Measurements from ENCODE around the gene CABCOCO1.

Gene CABCOCO1

DNA sequence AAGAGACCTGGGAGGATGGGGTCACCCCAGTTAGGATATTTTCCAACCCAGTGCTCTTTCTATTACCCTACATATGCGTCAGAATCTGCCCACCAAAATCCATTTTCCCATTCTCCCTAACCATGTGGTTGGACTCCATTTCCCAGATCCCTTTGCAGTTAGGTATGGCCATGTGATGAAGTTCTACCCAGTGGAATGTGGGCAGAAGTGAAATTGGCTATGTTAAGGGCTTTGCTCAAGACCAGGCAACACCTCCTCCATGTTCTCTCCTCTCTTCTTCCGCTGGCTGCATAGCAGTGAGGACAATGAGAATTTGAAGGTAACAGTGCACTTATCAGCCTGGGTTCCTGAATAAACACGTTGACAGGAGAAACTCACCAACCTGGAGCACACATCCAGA, 111.3 kb downstream of the CABCOCO1 start:
- no peak overlapping the region for H3K4me3 ChIP-seq (ENCODE audit: low read length)
- no peak for DNase-seq (ENCODE audit: low read depth, low spot score)

DNA sequence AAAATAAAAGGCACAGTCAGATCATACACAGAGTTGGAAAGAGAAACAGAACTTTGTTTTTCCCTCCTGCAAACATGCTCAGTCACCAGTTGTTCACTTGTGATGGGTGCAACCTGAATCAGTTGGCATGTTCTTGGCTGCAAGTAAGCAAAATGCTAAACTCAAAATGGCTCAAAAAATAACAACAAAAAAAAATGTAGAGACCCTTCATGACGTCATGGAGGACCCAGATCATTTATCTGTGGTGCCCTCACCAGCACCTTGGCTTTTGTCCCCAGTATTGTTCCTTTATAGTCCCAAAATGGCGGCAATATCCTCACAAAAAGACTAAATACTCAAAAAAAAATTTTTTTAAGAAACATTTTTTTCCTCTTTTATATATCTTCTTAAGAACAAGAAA, 112.4 kb downstream of the CABCOCO1 start:
- DNase-seq (ENCODE audit: low read depth, low spot score): no peak
- H3K4me3 ChIP-seq (ENCODE audit: low read length): no peak overlapping the region

DNA sequence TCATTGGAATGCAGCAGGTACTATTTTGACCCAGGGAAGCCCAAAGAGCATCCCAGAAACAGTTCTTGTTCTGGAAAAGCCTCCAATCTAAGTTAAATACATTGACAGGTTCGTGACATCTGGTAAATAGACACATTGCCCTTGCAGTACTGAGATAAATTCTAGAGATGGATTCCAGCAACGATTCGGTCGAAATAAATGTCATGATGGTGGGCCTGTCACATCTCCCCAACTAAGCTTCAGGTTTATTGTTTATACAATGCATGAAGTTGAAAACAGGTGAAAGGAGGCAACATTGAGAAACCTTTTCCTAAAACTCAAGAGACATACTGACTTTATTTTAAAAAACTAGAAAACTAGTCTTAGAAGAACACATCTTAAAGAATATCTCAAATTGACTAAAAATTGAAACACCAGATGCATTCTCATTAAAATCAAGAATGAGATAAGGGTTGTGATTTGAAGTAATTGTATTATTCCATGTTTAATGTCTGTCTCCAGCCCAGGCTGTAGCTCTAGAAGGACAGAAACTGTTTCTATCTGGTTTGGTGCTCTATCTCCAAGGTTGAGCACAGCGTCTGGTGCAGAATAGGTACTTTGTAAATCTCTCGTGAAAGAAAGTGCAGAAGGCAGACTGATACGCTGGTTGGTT, 114.0 kb downstream of the CABCOCO1 start:
- no peak overlapping the region for H3K4me3 ChIP-seq (ENCODE audit: low read length)
- no peak for DNase-seq (ENCODE audit: low read depth, low spot score)

DNA sequence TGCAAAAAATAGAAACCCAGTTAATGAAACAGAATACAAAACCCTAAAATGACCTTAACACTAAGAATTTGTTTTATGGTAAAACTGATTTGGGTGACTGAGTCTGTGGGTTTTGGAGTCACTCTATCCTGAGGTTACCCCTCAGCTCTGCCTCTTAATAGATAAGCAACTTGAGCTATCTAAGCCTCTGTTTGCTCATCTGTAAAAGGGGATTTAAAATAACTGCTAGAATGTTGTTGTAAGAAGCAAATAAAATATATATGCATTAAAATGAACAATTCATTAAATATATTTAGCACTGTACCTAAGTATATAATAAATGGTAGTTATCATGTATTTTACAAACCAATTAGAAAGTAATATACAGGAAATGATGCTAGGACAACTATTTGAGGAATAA, 115.4 kb downstream of the CABCOCO1 start:
- no peak overlapping the region for H3K4me3 ChIP-seq (ENCODE audit: low read length)
- DNase-seq (ENCODE audit: low read depth, low spot score): peak; percentile 80

DNA sequence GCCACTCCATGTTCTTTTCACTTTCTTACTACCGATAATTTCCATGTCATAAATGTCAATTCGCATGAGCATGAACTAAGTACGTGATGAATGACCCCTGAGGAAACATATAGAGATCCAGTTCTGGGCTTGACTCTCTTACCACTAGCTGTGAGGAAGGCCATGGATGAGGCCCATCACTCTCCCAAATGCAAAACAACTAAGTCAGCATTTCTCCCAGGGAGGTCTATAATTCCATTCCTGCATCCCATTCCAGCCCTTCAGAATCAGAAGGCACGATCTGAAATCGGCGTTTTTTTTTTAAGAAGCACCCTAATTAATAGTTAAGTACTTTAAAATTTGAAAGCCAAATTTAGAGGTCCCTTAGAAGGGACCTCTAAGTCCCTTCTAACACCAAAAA, 116.5 kb downstream of the CABCOCO1 start:
- H3K4me3 ChIP-seq (ENCODE audit: low read length): peak overlapping the region; percentile 22

DNA sequence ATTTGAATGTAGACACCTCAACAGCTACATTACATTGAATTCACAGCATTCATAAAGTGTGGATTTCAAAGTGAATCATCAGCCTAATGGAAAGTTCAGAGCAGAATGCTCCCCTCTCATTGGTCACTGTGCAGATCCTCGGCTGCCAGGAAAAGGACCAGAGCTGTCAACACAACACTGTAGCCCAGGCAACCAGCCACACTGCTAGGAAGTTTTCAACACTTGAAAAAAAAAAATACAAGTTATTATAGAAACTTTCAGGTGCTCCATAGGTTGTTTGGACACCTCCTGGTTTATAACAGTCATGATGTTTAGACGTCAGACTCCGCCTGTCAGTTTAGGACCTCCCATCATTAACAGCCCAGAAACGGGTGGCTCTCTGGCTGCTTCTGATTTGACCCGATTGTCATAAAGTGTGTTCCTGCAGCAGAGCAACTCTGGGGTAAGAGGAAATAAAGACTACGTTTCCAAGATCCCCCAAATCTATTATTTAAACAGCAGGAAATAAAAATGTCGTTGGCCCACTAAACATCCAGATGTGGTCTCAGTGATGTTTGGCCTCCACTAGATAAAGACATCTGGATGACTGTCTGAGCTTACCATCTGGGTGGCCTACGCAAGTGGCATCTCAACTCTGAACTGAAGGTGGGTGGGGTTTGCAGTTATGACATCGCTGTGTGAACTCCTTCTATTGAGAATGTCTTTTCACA, 117.4 kb downstream of the CABCOCO1 start:
- peak overlapping the region; percentile 22 for H3K4me3 ChIP-seq (ENCODE audit: low read length)
- DNase-seq (ENCODE audit: low read depth, low spot score): peak; percentile 98

More for the DNA sequence above, 116.5 kb downstream of the CABCOCO1 start:
- no peak for DNase-seq (ENCODE audit: low read depth, low spot score)

DNA sequence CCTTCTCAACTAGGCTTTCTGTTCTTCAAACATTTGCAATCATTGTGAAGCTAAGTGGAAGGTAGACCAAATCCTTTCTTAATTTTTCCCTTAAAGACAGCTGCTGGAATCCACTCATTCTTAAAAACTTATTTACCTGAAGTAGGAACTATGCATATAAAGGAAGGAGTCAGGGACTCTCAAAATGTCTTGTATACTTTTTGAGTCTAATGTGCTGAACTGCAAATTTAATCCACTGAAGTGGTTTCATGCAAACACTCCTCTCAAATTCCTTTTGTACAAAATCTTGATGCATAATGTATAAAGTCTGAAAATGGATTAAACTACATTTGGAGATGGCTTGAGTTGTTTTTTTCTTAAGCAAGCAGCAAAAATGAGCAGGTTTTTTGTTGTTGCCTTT, 118.0 kb downstream of the CABCOCO1 start:
- H3K4me3 ChIP-seq (ENCODE audit: low read length): no peak overlapping the region; the same call in 1 of the 2 replicates
- no peak for DNase-seq (ENCODE audit: low read depth, low spot score)

DNA sequence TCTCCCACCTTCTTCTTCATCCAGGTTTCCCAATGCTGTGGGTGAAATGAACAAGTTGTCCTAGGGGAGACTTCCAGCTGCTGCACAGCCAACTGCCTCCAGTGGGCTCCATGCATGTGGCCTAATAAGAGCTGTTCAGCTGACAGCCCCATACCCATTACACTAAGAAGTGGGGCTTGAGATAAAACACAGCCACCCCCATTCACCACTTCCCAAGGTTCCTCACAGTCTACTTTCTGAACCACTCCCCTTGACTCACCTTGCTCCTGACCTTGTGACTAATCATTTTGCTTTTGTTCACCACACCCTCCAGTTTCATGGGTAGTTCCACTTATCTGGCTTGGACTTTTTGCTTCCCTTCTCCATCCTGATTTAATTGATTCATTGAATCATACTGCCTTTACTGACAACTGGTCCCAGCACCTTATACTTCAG, 119.3 kb downstream of the CABCOCO1 start:
- no peak overlapping the region for H3K4me3 ChIP-seq (ENCODE audit: low read length)
- peak; percentile 40 for DNase-seq (ENCODE audit: low read depth, low spot score)

DNA sequence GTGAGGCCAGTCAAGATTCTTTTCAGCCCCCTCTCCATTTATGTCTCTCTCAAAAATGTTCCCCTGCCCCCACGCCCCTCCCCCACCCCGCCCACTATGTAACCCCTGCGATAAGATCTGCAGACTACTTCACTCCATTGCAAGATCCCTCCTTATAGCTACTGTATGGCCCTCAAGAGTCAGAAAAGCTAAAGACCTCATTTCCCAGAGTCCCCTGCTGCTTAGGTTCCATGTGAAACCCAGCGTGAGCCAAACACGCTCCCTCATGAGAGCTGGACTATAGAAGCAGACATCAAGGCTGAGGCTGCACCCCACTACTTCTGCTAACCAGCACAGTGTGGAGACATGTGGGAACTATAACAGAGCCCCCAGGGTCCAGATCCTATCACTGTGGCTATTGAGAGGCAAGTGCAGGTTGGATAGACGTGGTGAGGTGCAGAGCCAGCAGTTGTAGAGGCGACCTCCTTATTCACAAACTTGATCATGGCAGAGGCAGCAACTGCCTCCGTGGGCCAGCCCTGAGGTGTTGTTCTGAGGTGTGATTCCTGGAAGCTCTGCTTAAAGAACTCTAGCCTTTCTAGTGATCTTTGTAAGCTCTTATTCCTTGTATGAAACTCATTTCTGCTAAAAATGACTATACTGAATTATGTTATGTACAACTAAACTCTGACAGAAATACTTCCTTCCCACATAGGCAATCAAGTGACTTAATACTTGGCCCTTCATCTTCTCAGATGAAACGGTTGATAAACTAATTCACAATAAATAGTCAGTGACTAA, 121.8 kb downstream of the CABCOCO1 start:
- no peak overlapping the region for H3K4me3 ChIP-seq (ENCODE audit: low read length)
- DNase-seq (ENCODE audit: low read depth, low spot score): no peak

DNA sequence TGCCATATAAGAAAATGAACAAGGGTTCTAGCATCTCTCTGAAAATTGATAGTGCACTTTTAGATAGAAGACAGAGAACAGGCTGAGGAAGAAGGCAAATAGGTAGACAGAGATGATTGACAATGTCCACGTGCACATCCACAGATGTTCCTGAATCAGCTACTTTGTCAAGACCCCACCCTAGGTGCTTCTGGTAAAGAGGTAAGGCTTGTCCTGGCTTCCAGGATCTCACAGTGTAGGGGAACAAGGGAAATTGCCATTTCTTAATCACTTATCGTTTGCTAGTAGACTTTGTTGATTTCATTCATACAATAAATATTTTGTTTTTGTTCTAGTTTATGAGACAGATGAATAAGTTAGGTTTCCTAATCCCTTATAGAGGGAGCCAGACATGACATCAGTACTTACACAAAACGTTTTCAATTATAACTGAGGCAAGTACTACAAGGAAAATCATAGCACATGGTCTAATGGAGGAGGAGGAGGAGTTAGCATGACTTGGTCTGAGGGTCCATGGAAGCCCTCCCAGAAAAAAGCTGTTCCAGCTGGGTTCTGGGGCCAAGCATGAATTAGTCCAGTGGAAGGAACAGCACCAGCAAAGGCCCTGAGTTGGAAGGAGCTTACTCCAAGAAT, 122.9 kb downstream of the CABCOCO1 start:
- H3K4me3 ChIP-seq (ENCODE audit: low read length): no peak overlapping the region
- DNase-seq (ENCODE audit: low read depth, low spot score): no peak

DNA sequence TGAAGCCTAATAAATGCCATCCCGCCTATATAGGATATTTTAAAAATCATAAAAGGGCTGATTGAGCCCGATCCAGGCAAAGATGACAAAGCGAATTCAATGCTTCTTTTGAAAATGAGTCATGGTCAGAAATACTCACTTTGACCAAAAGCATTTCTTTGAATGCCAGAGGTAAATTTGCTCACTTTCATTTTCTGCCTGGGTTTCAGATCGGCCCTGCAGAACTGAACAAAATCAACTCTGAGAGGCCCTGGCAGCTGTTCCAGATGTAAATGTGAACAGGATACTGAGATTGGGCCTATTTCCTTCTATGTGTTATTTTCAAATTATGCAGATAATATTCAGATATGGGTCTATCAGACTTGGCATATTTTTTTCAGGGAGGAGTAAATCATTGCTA, 124.0 kb downstream of the CABCOCO1 start:
- no peak overlapping the region for H3K4me3 ChIP-seq (ENCODE audit: low read length)
- no peak for DNase-seq (ENCODE audit: low read depth, low spot score)

DNA sequence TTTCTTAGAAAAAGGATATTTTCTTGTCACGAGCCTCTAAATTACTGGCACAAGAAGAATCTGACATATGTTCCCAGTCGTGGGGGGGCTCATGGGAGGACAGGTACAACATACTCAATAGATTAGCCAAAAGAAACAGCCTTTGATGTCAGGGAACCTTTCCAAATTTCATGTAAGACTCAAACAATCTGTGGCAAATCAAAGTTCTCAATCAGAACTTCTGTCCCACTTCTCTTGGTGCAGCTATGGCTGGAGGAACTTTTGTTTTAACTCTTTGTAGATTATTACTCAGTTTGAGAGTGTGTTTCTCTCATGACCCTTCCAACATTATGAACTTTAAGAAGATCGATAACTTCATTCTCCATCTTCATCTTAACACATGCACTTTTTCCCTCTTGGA, 124.4 kb downstream of the CABCOCO1 start:
- H3K4me3 ChIP-seq (ENCODE audit: low read length): no peak overlapping the region
- DNase-seq (ENCODE audit: low read depth, low spot score): no peak

DNA sequence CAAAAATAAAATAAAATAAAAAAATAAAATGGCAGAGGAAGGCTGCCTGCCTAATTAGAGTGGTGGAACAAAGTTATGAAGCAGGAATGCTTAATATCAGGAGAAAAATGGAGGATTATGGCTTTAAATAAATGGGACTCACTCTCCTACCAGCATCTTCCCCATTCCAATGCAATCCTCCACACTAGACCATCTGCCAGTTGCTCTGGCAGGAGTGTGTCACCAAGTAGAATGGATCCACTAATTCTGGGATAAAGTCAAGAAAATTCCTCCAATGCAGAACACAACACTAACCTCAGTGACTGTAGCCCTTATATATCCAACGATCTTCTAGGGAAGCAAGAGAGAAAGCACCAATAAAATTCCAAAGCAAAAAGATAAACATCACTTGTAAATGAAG, 126.3 kb downstream of the CABCOCO1 start:
- no peak overlapping the region for H3K4me3 ChIP-seq (ENCODE audit: low read length)
- DNase-seq (ENCODE audit: low read depth, low spot score): no peak

DNA sequence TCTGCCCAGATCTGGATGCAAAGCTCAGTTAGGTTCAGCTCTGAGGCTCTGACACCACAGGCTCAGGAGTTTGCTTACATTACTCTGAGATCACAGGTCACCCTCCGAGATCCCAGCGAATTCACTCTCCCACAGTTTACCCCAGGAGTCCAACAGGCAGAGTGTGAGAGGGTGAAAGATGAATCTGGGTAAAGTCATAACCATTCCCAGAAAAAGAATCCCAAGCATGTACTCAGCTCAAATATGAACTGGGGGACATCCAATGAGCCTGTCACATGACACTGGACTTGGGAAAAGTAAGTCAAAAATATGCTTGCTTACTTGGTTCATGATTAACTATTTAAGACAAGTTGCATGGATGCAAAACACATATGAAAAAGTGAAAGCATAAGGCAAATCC, 128.5 kb downstream of the CABCOCO1 start:
- no peak overlapping the region for H3K4me3 ChIP-seq (ENCODE audit: low read length)
- no peak for DNase-seq (ENCODE audit: low read depth, low spot score)

DNA sequence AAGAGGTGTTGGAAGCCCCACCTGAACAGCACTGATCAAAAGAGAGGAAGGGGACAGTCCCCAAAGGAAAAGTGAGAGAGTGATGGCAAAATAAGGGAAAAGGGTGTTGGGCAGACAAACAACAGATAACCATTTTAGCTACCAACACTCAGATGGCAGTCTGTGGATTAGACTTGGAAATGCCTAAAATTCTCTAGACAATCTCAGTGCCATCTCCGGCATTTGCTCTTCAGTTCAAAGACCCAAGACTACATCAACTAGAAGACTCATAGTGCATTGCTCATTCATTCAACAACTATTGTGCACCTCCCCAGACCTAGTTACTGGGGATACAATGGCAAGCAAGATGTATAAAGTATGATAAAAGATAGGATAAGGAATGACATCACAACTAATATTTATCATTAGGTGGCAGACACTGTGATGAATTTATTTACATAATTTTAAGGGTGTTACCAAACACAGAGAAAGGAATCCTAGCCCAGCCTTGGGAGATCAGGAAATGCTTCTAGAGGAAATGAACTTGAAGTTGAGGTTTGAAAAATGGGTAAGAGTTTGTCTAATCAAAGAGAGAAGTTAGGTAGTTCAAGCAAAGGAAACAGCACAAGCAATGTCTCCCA, 129.5 kb downstream of the CABCOCO1 start:
- DNase-seq (ENCODE audit: low read depth, low spot score): no peak
- no peak overlapping the region for H3K4me3 ChIP-seq (ENCODE audit: low read length)

DNA sequence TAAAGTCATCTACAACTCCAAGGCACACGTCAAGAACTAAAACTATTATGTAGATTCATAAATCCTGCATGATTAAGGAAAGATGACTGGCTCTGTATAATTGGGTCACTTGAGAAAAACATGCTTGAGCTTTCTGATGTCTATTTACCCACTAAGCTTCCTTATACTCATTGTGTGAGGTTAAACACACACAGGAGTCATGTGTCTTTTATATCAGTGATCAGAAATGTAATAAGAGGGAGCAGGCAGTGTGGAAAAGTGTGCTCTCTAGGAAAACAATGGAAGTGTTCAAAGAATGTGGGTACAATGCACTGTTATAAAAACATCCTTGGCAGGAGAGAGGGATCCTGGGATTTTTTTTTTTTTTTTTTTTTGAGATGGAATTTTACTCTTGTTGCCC, 130.2 kb downstream of the CABCOCO1 start:
- no peak for DNase-seq (ENCODE audit: low read depth, low spot score)
- no peak overlapping the region for H3K4me3 ChIP-seq (ENCODE audit: low read length)

DNA sequence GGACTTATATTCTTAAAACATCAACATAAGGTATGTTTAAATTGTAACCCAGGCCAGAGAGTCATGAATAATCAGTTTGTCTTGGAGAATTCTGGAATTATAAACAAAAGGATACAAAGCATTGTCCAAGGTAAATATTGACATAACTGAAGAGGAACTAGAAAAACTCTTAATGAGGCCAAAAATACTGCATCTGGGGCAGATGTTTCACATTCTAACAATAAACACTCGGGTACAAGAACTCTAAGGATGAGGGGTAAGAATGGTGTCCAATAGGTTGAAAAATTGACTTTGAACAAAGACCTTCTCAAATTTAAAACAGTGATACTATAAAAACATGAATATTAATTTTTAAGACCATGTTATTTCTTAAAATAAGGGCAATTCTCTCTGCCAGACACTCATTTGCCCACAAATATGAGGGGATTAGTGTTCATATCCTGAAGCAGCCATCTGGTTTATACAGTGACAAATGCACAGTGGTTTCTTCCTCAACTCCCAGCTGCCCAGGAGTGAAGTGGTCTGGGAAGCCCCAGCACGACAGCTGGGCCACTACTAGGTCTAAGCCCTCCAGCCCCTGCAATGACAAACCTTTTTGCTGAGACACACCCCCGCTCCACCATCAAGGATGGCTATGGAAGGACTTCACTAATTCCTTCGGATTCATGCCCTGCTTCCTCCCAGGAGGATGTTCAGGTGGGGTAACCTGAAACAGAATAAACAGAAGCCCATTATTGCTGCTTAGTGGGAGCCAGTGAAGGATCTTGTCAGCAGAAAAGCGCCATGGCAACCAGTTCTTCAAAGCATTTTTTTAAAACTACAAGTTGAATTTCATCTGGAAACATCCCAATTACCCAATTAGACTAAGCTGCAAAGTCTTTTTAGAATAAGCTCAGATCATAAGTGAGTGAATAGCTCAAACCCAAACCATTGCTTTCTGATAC, 131.3 kb downstream of the CABCOCO1 start:
- no peak overlapping the region for H3K4me3 ChIP-seq (ENCODE audit: low read length)
- DNase-seq (ENCODE audit: low read depth, low spot score): no peak

DNA sequence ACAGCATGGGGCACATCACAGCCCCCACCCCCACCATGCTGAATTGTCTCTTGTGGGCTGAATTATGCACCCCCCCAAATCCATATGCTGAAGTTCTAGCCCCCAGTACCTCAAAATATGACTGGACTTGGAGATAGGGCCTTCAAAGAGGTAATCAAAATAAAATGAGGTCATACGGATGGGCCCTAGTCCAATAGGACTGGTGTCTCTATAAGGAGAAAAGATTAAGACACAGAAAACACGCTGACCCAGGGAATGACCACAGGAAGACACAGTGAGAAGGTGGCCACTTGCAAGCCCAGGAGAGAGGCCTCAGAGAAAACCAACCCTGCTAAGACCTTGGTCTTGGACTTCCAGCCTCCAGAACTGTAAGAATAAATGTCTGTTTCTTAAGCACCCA, 132.4 kb downstream of the CABCOCO1 start:
- DNase-seq (ENCODE audit: low read depth, low spot score): no peak
- no peak overlapping the region for H3K4me3 ChIP-seq (ENCODE audit: low read length)
